ENCODE results near the gene NCS1.

The NCS1 gene

DNA sequence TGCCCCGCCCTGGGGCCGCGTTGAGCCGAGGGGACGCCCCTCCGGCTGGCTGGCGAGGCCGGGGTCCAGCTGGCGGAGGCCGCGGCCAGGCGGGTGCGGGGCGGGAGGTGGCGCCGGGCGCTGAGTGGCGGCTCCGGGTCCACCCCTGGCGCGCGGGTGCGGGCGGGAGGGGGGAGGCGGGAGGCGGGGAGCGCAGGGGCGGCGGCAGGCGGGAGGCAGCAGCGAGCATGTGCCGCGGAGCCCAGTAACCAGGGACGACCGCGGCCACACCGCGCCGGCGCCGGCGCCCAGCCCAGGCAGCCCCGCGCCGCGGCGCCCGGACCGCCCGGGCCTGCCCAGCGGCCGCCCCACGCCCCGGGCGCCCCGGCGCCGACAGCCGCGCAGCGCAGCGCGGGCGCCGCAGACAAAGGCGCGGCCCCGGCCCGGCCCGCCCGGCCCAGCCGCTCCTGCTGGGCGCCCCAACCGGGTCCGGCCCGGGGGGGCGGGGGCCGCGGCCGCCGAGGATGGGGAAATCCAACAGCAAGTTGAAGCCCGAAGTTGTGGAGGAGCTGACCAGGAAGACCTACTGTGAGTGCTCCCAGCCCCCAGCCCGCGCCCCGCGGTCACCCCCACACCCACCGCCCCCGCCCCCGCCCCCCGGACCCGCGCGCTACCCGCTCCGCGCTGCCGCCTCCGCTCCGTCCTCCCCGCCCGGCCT lies at the start of gene NCS1:
NCS1 (plus strand) TSS at position 244 of the 697 bp plus-strand sequence; CDS start at position 504, 260 bp downstream.
- CTCF ChIA-PET, result no interaction called here
- H3K27me3 Mint-ChIP-seq, result peaks cover 74% of the 10 kb centered on the region
- peak; percentile 54 for DNase-seq
- peaks cover 9% of the 10 kb centered on the region for H3K4me1 Mint-ChIP-seq
- H3K27ac Mint-ChIP-seq, result no peak within 1 kb of the TSS
- H3K36me3 Mint-ChIP-seq, result no peaks in the 10 kb centered on the region
- H3K9me3 Mint-ChIP-seq, result no peaks in the 10 kb centered on the region
- H3K4me3 Mint-ChIP-seq, result peak within 1 kb of the TSS; percentile 60

DNA sequence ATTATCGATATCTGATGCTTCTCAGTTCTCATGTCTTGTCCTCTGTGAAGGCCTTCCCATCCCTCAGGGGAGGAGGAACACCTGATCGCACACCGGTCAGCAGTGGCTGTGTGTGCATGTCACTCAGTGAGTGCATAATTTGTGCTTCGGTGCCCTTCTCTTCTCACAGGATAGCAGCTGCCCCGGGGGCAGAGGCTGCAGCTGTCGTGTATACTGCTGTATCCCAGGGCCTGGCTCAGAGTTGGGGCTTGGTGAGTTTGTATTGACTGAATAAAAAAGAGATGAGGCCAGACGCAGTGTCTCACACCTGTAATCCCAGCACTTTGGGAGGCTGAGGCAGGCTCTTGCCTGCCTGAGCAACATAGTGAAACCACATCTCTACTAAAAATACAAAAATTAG lies 49.7 kb upstream of the NCS1 start:
- Mint-ChIP-seq H3K36me3 (peaks cover 27% of the 10 kb centered on the region), H3K4me3 (no peak overlapping the region), H3K27ac (no peak overlapping the region), H3K4me1 (peaks cover 16% of the 10 kb centered on the region), H3K9me3 (no peaks in the 10 kb centered on the region), H3K27me3 (no peaks in the 10 kb centered on the region)
- CTCF ChIA-PET, result no interaction called here
- no peak for DNase-seq

DNA sequence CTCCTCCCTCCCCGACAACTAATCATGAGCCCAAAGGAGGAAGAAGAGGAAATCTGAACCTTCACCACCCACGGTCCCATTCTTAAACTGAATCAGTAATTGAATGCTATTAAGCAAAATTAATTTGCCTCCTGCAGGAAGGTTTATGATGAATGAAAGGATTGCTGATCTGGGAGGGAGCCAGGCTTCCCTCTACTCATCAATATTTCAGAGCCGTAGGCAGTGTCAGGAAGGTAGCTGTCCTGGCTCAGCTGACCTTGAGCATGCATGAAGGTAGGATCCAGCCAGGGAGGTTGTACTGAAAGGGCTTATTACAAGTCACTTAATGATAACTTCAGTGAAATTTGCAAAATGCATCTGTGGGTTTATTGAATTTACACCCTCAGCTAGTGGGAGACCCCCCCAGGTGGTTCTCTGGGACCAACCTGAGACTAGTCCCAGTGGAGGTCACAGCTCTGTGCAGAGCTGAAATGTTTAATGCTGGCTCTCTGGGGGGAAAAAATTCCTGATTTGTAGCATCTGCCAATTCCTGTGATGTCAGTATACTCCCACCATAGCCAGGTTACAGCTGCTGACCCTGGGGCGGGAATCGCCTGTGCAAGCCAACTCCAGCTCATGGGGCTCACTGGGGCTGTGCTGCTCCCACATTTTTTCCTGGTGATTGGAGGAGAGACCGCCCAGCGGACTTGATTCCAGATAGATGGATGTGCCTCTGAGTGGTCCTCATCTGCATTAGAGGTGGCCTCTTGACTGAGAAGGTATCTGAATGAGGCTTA lies 47.9 kb upstream of the NCS1 start:
- Mint-ChIP-seq H3K4me3 (no peak overlapping the region), H3K27me3 (no peaks in the 10 kb centered on the region), H3K27ac (no peak overlapping the region), H3K4me1 (peaks cover 34% of the 10 kb centered on the region), H3K36me3 (peaks cover 30% of the 10 kb centered on the region), H3K9me3 (no peaks in the 10 kb centered on the region)
- CTCF ChIA-PET, result no interaction called here
- no peak for DNase-seq

DNA sequence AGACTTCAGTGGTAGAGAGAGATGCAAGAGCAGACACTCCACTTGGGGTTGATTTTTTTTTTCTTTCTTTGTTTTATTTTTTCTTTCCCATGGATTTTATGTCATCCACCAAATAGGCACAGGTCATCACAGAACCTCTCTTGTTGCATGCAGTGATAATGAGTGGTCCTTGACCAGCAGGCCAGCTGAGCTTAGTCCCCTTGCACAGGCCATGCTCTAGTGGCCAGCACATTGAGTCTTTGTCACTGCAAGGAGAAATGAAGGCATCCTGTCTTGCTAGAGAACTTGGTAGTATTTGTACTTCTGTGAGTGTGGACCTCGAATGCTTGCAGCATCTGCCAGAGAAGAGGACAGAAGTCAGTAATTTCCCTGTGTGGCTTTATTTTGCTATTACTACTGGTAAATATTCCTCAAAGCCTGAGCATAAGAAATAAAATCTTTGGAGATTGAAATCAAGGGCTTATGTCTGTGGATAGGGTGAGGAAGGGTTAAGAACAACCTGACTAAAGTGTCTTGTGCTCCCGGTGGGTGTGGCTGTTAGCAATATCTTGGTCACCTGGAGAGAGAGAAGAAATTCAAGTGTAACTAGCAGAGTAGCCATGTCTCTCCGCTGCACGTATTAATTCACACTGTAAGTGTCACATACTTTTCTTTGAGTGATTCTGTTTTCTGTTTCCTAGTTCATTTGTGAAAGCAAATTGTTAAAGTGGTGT lies 45.3 kb upstream of the NCS1 start:
- Mint-ChIP-seq H3K4me1 (peaks cover 54% of the 10 kb centered on the region), H3K27ac (peak overlapping the region; percentile 74), H3K27me3 (no peaks in the 10 kb centered on the region), H3K36me3 (peaks cover 45% of the 10 kb centered on the region), H3K4me3 (no peak overlapping the region), H3K9me3 (no peaks in the 10 kb centered on the region)
- DNase-seq, result no peak
- CTCF ChIA-PET, result interaction anchor here (0.8 to 2.8 kb wide), 3 partner anchors 15 to 118 kb away, joined by 3 to 11 read pairs (median 3); no protein-coding TSS in a partner anchor

DNA sequence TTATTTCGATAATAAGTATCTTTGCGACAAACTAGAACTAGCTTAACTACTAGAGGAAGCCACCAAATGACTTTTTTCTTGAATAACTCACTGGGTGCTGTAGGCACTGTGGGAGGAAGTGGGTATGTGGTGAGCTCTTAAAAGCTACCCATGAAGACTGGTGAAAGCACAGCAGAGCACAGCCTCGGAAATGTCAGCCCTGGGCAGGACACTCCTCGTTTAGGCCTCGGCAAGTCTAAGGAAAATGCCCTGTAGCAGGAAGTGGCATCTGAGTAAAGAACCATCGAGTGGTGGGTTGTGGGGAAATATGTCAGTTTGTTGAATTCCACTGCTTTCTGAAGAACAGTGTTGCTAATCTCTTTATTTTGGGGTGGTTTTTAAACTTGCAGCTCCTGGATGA lies 44.0 kb upstream of the NCS1 start:
- Mint-ChIP-seq H3K27ac (peak overlapping the region; percentile 97), H3K4me3 (peak overlapping the region; percentile 62), H3K27me3 (no peaks in the 10 kb centered on the region), H3K9me3 (no peaks in the 10 kb centered on the region), H3K36me3 (peaks cover 50% of the 10 kb centered on the region), H3K4me1 (peaks cover 58% of the 10 kb centered on the region)
- DNase-seq, result peak; percentile 86
- CTCF ChIA-PET, result interaction anchor here (1.2 to 4.8 kb wide), 4 partner anchors 9 to 21 kb away, joined by 3 to 21 read pairs (median 8); no protein-coding TSS in a partner anchor

DNA sequence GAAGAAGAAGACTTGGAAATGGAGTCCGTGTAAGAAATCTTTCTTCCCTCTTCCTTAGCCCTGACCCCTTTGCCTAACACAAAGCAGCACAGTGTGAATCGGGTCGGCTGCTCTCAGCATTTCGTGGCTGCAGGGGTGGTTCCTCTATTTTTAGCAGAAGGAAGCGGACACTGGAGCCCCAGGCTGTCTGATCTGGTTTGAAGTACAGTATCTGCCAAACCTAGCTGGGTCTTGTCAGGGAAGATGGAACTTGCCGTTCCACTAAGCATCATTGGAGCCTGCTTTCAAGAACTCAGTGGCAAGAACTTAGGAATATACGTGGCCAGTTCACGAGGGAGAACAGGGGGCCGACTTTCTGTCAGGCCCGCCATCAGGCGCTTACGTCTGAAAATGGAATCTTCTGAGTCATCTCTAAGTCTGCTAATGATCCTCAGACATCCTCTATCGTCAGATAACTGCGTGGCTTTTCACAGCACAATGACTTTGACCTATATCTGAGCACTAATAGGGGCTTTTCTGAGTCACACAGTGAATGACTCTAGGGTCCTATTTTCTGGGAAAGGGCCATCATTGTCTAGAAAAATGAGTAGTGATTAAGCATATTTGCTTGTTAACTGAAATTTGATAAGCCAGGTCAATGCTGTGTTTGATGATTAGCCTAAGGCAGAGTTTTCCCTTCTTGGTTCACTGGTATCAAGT lies 43.3 kb upstream of the NCS1 start:
- CTCF ChIA-PET, result interaction anchor here (1.2 to 4.8 kb wide), 4 partner anchors 9 to 22 kb away, joined by 3 to 21 read pairs (median 8); no protein-coding TSS in a partner anchor
- Mint-ChIP-seq H3K36me3 (peaks cover 52% of the 10 kb centered on the region), H3K27me3 (no peaks in the 10 kb centered on the region), H3K4me3 (peak overlapping the region; percentile 62), H3K27ac (peak overlapping the region; percentile 97), H3K9me3 (no peaks in the 10 kb centered on the region), H3K4me1 (peaks cover 58% of the 10 kb centered on the region)
- peak; percentile 47 for DNase-seq

DNA sequence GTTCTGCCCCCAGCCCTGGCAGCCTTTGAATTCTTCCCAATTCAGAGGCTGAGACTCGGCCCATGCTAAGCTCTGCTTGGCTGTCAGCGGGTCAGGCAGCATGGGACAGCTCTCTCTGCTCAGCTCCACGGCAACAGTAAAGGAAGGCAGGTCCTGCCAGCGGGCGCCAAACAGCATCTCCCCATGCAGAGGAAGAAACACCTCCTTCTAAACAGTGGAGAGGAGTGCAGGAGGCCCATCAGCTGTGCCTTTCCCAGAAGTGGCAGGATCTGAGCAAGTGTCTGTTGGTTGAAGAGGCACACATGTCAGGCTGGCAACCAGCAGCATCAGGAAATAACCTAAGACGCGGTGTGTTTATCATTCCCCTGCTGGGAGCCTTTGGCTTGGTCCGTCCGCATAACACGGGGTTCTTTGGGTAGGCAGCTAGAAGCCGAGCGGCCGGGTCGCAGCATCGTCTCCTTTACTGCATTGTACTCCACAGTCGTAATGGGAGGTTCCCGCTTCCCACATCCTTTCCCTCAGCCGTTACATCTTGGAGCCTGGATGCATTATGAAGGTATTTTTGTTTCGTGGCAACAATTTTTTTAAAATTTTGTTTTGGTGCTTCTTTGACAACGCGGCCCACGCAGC lies 42.7 kb upstream of the NCS1 start:
- peak overlapping the region; percentile 62 for H3K4me3 Mint-ChIP-seq
- H3K27ac Mint-ChIP-seq, result peak overlapping the region; percentile 97
- CTCF ChIA-PET, result interaction anchor here (2.8 to 4.8 kb wide), 2 partner anchors 18 to 22 kb away, joined by 11 to 21 read pairs; no protein-coding TSS in a partner anchor
- H3K4me1 Mint-ChIP-seq, result peaks cover 58% of the 10 kb centered on the region
- H3K9me3 Mint-ChIP-seq, result no peaks in the 10 kb centered on the region
- no peaks in the 10 kb centered on the region for H3K27me3 Mint-ChIP-seq
- H3K36me3 Mint-ChIP-seq, result peaks cover 46% of the 10 kb centered on the region
- no peak for DNase-seq

DNA sequence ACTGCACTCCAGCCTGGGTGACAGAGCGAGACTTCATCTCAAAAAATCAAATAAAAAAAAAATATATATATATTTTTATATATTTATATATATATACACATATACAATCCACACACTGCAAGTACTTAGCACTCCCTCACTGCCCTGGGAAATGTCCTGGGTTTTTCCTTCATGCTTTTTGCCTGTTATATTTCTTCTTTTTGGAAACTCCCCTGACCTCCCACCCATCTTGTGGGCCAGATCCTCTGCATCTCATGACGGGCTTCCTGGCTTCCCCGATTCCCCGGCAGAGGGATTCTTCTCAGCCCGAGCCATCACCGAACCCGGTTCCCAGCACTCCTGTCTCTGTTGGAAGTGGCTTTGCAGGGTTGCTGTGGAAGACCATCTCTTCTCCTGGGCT lies 39.5 kb upstream of the NCS1 start:
- Mint-ChIP-seq H3K4me1 (peaks cover 55% of the 10 kb centered on the region), H3K4me3 (no peak overlapping the region), H3K27ac (no peak overlapping the region), H3K36me3 (peaks cover 54% of the 10 kb centered on the region), H3K9me3 (no peaks in the 10 kb centered on the region), H3K27me3 (no peaks in the 10 kb centered on the region)
- CTCF ChIA-PET, result no interaction called here
- no peak for DNase-seq

DNA sequence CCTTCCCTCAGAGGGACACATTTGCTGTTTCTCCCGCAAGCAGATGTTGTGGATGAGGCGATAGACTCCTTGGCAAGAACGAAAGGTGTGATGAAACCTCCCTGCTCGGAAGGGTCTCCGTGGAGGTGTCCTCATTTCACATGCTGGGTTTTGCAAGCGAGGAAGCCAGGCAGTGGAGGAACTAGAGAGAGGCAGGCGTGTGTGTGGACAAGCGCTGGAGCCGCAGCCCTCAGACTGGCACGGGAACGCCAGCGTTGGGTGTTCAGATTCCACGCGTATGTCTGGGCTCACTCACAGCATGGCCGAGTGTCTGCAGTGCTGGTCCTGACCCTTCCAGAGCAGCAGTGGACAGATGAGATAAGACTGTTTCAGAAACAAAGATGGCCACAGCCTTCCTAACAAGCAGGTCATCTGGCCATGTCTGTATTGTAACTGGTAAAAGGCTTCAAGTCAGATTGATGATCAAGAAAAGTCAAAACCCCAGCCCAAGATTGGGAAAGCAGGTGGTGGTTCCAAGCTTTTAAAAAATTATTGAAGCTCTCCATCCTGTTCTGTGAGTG lies 35.0 kb upstream of the NCS1 start:
- CTCF ChIA-PET, result no interaction called here
- no peak for DNase-seq
- H3K4me1 Mint-ChIP-seq, result peaks cover 32% of the 10 kb centered on the region
- no peak overlapping the region for H3K4me3 Mint-ChIP-seq
- peaks cover 29% of the 10 kb centered on the region for H3K36me3 Mint-ChIP-seq
- no peak overlapping the region for H3K27ac Mint-ChIP-seq
- no peaks in the 10 kb centered on the region for H3K9me3 Mint-ChIP-seq
- H3K27me3 Mint-ChIP-seq, result peaks cover 8% of the 10 kb centered on the region

DNA sequence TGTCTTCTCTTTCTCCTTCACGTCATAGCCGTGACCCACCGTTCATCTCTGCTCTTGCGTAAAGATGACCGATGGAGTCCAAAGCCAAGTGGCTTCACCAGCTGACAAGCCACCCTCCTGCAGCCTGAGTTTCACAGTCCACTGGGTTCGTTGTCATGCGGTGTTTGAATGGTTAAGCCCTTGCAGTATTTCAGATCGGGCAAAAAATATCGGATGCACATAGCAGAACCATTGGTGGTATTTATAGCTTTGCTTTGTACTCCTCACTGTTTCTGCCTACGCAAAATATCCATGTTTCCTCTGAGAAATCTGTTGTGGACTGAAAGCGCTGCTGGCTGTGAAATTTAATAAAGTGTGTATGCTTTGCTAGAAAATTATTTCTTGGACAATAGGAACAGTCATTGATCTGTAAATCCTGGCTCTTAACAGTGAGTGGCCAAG lies 34.5 kb upstream of the NCS1 start:
- H3K27me3 Mint-ChIP-seq, result peaks cover 13% of the 10 kb centered on the region
- H3K9me3 Mint-ChIP-seq, result no peaks in the 10 kb centered on the region
- peaks cover 31% of the 10 kb centered on the region for H3K4me1 Mint-ChIP-seq
- CTCF ChIA-PET, result no interaction called here
- DNase-seq, result no peak
- H3K4me3 Mint-ChIP-seq, result no peak overlapping the region
- peaks cover 29% of the 10 kb centered on the region for H3K36me3 Mint-ChIP-seq
- no peak overlapping the region for H3K27ac Mint-ChIP-seq

DNA sequence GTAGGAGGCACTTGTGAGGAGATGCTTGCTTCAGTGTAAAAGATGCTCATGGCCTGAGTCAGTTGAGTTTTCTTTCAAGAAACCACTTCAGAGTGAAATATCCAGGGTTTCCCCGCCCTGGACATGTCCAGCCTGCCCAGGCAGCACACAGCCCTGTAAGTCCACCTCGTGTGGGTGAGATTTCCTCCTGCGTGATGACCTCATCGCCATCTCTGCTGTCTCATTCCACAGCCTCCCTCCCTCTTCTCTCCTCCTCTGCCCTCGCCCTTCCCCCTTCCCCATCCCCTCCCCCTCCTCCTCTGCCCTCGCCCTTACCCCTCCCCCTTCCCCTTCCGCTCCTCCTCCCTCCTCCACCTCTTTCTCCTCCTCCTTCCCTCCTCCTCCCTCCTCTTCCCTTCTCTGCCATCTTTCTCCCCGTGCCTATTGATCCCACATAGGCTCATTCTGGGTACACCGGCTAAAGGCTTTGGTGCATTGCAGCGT lies 34.0 kb upstream of the NCS1 start:
- CTCF ChIA-PET, result interaction anchor here (0.9 to 1.2 kb wide), 2 partner anchors 10 to 19 kb away, joined by 3 read pairs; no protein-coding TSS in a partner anchor
- DNase-seq, result no peak
- H3K4me1 Mint-ChIP-seq, result peaks cover 28% of the 10 kb centered on the region
- peaks cover 18% of the 10 kb centered on the region for H3K27me3 Mint-ChIP-seq
- H3K36me3 Mint-ChIP-seq, result peaks cover 24% of the 10 kb centered on the region
- no peak overlapping the region for H3K4me3 Mint-ChIP-seq
- peak overlapping the region; percentile 64 for H3K27ac Mint-ChIP-seq
- no peaks in the 10 kb centered on the region for H3K9me3 Mint-ChIP-seq

DNA sequence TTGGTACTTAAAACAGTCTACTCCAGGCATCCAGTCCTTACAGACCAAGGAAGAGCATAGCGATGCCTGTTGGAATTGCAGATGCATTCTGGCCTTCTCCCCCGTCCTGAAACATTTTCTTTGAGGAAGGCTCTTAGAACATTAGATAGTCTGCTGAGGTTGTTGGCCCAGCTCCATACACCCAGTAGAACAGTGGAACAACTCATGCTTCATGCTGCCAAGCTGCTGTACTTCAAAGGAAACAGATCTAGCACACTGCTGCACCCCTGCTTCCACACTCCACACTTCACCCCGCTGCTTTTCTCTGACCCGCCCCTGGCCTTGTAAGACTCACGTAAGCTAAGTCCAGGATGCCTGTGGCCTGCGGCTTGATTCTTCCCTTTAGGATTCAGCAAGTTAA lies 33.4 kb upstream of the NCS1 start:
- H3K27me3 Mint-ChIP-seq, result peaks cover 24% of the 10 kb centered on the region
- H3K4me3 Mint-ChIP-seq, result no peak overlapping the region
- peaks cover 22% of the 10 kb centered on the region for H3K36me3 Mint-ChIP-seq
- H3K27ac Mint-ChIP-seq, result peak overlapping the region; percentile 64
- DNase-seq, result no peak
- H3K9me3 Mint-ChIP-seq, result no peaks in the 10 kb centered on the region
- CTCF ChIA-PET, result interaction anchor here (0.9 to 1.2 kb wide), 2 partner anchors 11 to 19 kb away, joined by 3 read pairs; no protein-coding TSS in a partner anchor
- H3K4me1 Mint-ChIP-seq, result peaks cover 30% of the 10 kb centered on the region

DNA sequence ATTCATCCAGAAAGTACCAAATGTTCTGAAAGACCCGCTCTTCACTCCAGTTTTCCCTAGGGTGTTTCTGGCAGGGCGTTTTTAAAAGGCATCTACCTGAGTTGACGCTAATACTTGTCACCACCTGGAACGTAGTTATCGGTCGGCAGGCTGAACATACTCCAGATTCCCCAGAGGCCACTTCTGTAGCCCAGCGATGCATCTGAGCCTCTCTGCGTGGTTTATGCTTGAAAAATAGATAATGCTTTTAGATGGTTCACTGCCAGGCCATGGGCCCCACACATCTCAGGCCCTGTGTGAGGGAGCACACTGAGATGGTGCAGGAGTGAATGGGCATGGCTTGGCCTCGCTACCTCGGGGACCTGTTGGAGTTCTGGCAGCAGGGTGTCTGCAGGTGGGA lies 33.0 kb upstream of the NCS1 start:
- CTCF ChIA-PET, result interaction anchor here (1.2 kb wide), 1 partner anchor 11 kb away, joined by 3 read pairs; no protein-coding TSS in a partner anchor
- Mint-ChIP-seq H3K9me3 (no peaks in the 10 kb centered on the region), H3K4me3 (no peak overlapping the region), H3K27ac (no peak overlapping the region), H3K36me3 (peaks cover 22% of the 10 kb centered on the region), H3K27me3 (peaks cover 29% of the 10 kb centered on the region), H3K4me1 (peaks cover 34% of the 10 kb centered on the region)
- DNase-seq, result no peak

Data from activated naive CD4-positive, alpha-beta T cell treated with anti-CD3 and anti-CD28 coated beads, Interleukin-2, amount 10 ng/mL, durations not matched to agents 7 days and 5 days (primary cell).